ENCODE results near the gene KIF3B.
"Not testable (repeated sequence)": the region's sequence is repeated elsewhere in the genome, so short reads cannot be mapped to it uniquely, and the experiment has no call there.

The KIF3B gene

DNA sequence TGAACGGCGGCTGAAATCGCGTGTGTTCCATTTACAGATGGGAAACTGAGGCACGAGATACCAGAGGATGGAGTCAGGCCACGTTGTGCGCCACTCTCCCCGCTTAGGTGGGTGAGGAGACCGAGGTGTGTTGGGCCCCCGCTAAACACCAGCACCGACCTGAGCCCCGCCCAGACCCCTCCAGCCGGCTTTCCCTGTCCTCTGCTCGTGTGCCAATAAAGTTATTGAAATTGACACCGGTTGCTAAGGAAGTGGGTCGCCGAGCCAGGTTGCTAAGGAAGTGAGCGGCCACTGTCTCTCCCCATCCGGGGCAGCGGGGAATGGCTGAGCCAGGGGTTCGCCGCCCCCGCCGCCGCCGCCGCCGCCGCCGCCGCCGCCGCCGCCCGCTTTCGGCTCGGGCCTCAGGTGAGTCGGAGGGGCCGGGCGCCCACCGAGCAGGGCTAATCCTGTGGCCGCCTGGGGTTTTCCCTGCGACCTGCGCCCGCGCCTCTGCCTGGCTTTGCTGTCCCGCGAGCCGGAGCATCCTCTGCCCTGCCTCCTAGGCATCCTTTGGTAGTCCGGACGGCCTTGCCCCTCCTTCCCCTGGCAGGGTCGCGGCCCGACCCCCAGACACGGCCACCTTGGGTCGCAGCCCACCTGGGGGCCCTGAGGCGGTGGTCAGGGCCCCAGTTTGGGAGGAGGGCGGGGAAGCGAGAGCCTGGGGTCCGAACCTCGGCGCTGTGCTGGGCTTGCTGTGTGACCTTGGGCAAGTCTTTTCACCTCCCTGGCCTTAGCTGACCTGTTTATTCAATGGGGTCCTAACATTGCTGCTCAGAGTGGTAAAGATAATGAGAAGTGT lies at the start of gene KIF3B:
TSS of gene KIF3B (plus strand) at position 291 of the 838 bp plus-strand sequence. CDS start 32,127 bp downstream, outside the sequence.
- DNase-seq (ENCODE audit: low read depth in 2 of 2), result peak; percentile 77 to 81

DNA sequence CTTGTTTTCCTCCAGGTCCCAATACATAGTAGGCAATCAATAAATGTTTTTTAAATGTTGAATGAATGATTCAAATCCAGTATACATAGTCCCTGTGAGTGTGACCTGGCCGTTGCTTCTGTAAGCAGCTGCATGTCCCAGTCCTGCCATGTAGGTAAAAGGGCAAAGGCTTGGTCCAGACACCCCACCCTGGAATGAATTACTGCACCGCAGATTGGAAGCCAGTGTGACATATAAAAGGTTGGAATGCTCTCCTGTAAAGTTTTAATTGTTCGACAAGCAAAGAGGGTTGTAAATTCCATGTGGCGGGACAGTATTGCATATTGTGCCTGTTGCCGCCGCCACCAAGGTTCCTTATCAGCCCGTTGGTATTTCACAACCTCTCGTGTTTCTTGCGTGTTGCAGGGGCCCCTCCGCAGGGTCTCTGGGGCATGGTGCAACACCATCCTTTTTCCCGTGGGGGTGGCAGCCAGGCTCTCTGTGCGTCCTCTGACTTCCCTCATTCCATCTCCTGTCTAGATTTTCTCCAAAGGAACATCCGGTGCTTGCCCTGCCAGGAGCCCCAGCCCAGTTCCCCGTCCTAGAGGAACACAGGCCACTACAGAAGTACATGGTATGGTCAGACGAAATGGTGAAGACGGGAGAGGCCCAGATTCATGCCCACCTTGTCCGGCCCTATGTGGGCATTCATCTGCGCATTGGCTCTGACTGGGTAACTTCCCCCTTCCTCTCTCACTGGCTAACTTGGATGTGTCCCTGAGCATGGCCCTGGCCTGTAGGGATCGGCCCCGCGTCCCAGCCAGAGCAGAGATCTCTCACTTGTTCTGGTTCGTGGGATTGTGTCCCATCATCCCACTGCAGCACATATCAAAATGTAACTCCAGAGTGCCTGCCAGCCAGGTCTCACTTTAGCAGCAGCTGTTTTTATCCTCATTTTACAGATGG lies 49.4 kb upstream of the KIF3B start:
- no peak for DNase-seq (ENCODE audit: low read depth in 2 of 2)

DNA sequence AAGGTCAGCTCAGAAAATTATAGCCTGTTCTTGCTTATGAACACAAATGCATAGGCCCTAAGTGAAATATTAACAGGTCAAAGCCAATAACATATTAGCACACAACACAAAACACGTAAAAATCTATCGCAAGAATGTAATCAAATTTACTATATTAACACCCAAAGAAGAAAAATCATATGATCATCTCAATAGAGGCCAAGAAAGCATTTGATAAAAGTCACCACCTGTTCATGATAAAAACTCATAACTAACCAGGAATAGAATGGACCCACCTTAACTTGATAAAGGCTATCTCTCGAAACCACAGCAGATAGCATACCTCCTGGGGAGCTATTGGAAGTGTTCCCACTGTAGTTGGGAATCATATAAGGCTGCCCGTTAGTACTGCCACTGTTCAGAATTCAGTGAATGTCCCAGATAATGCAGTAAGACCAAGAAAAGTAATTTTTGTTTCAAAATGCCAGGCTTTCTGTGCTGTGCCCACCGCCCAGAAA lies 48.2 kb upstream of the KIF3B start:
- DNase-seq (ENCODE audit: low read depth in 2 of 2), result no peak

- DNase-seq (ENCODE audit: low read depth in 2 of 2), result no peak
Observed at GRCh38 chr20:32230707-32231106, 46.7 kb upstream of the KIF3B start.

DNA sequence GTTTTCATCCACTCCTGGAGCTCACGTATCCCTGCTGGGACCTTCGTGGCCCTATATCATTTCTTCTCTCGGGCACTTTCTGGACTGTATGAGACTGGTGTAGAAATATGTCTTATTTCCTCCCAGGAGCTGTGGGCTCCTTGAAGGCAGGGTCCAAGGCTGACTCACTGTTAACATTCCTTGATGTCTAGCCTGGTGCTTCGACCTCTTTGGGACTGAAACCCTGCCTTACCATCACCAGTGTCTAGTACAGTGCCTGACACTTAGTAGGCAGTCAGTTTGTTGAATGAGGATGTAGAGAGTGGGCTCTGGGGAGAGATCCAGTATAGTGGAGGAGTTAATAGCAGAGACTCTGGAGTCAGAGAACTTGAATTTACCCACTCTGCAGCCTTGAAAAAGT lies 46.2 kb upstream of the KIF3B start:
- DNase-seq (ENCODE audit: low read depth in 2 of 2), result no peak

DNA sequence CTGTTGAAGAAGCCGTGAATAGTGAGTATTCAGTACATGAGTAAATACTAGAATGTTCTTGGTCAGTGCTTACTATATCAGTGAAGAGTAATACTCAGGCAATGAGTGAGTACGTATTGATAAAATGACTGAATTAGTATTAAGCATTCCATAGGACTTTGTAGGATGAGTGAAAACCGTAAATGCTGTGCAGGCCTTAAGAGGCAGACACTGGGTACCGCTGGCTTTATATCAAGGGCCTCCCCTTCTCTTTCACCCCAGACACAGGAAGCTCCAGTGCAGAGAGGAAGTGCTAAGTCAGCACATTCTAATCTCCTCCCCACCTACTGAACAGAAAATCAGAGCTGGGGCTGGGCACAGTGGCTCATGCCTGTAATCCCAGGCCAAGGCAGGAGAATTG lies 45.6 kb upstream of the KIF3B start:
- DNase-seq (ENCODE audit: low read depth in 2 of 2), result peak in 1 of 2 donors; percentile 23

DNA sequence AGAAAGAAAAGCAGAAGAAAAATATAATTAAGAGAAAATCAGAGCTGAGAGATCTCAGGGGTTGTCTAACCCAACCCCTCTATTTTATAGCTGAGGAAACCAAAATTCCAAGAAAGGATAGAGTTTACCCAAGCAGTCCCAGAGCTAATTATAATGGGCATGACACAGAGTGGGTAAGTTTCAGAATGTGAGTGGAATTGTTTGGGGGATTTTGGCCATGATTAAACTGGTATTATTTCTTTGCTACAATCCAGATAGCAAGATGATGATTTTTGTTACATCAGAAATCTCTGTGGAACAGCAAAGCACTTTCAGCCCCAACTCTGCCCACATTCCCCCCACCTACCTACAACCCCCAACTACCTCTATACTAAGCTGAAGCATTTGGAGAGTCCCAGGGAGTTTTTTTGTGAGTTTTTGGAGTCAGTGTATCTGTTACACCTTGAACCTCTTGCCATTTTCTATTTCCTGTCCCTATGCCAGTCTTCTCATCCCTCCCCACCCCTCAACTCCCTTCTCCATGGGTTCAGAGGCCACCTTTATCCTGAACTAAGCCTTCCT lies 45.0 kb upstream of the KIF3B start:
- peak in 1 of 2 donors; percentile 11 for DNase-seq (ENCODE audit: low read depth in 2 of 2)

GRCh38 chr20:32233286-32233685 lies 44.2 kb upstream of the KIF3B start:
- no peak for DNase-seq (ENCODE audit: low read depth in 2 of 2)

GRCh38 chr20:32234135-32234808 lies 43.2 kb upstream of the KIF3B start:
- DNase-seq (ENCODE audit: low read depth in 2 of 2), result no peak

- DNase-seq (ENCODE audit: low read depth in 2 of 2), result no peak
Observed at GRCh38 chr20:32235331-32236047, 42.0 kb upstream of the KIF3B start.

GRCh38 chr20:32236048-32236533 lies 41.4 kb upstream of the KIF3B start:
- DNase-seq (ENCODE audit: low read depth in 2 of 2), result no peak

DNA sequence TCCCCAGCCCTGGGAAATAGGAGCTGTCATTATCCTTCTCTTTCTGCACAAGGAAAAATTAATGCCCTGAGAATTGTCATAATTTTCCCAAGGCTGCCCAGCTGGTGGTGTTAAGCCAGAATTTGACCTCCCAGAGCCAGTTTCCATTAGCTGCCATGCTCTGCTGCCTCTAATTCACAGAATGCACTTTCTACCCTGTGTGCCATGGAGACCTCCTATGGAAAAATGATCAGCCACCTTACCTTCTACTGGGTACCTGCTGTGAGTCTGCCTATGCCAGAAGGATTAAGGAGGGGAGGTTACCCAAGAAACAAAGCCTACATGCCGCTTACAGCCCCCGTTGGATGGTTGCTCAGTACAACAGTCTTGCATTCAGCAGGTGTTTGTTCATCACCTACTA lies 40.6 kb upstream of the KIF3B start:
- DNase-seq (ENCODE audit: low read depth in 2 of 2), result no peak

DNA sequence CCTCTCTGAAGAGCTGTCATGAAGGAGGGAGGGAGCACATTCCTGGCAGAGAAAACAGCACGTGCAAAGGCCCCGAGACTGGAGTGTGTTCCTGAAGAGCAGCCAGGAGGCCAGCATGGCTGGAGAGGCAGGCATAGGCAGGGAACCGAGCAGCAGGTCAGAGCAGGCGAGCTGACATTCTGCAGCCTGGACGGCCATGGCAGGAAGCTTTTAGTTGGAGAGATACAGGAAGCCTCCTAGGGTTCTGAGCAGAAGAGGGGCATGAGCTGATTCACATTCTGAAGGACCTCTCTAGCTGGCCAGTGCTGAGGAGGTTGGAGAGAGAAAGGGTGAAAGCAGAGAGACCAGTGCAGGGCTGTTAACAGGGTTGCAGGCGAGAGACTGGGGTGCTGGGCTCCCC lies 40.0 kb upstream of the KIF3B start:
- no peak for DNase-seq (ENCODE audit: low read depth in 2 of 2)

DNA sequence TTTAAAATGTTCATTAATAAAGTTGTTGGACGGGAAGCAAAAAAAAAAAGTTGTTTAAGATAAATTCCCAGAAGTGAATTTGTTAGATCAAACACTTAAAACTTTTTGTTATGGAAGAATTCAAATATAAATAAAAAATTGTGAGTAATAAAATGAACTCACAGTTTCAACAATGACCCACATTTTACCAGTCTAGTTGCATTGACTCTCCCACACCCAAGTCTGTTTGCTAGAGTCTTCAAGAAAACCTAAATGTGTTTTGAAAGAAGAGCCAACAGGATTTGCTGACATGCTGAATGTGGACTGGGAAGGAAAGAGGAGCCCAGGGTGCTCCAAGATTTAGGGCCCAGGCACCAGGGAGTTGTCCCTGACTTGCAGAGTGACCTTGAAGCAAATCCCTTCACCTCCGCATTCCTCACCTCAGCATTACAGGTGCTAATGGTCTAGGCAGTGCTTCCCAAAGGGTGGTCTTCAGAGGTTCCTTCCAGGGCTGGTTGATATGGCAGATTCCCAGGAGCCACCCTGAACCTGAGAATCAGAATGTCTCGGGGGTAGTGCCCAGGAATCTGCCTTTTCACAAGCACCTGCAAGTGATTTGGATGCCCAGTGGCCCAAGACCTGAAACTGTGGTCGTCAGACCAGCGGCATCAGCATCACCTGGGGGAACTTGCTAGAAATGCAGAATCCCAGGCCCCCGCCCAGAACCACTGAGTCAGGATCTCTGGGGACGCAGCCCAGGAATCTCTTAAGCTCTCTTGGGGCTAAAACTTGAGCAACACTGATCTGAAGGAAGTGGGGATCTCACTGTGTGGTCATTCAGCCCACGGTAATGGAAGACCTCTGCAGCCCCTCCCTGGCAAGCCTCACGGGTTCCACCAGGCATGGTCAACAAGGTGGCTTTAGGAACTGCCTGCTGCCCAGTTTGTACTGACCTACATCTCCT lies 38.7 kb upstream of the KIF3B start:
- no peak for DNase-seq (ENCODE audit: low read depth in 2 of 2)

GRCh38 chr20:32240205-32240604 lies 37.2 kb upstream of the KIF3B start:
- no peak for DNase-seq (ENCODE audit: low read depth in 2 of 2)

GRCh38 chr20:32241807-32242206 lies 35.6 kb upstream of the KIF3B start:
- DNase-seq (ENCODE audit: low read depth in 2 of 2), result no peak

DNA sequence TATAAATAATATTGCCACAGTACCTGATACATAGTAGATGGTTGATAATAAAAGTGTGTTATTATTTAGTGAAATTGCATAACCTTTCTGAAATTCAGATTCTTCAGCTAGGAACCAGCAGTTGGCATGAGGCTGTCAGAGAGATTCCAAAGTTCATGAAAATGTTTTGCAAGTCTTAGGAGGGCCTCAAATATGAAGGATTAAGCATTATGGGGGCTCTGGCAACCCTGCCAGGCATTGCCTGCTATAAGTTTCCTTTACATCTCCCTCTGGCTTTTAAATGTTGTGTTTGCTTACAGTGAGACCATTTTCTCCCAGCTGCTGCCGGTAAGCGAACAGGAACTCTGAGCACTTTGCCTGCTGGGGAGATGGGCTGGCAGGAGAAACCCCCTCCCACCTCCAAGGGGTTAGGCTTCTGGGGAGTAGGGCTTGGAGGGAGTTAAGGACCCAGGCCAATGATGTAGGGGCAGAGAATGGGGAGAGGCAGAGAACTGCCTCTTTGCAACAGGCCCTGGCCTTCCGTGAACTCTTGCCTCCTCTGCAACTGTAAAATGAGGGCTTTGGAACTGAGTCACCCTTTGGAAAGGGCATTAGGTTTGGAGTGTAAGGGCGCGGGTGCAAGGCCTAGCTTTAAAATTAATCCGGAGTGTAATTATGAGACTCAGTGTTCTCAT lies 33.2 kb upstream of the KIF3B start:
- no peak for DNase-seq (ENCODE audit: low read depth in 2 of 2)

DNA sequence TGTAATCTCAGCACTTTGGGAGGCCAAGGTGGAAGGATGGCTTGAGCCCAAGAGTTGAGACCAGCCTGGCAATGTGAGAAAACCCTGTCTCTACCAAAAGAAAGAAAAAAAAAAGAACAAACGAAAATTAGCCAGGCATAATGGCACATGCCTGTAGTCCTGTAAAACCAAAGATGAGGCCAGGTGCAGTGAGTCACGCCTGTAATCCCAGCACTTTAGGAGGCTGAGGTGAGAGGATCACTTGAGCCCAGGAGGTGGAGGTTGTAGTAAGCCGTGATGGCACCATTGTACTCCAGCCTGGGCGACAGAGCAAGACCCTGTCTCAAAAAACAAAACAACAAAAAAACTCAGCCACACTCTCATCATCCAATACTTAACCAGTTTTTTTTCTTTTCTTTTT lies 32.5 kb upstream of the KIF3B start:
- no peak for DNase-seq (ENCODE audit: low read depth in 2 of 2)

- DNase-seq (ENCODE audit: low read depth in 2 of 2), result not testable (repeated sequence)
Observed at GRCh38 chr20:32246208-32246607, 31.2 kb upstream of the KIF3B start.
